ENCODE data around the gene ARMH4.

DNA sequence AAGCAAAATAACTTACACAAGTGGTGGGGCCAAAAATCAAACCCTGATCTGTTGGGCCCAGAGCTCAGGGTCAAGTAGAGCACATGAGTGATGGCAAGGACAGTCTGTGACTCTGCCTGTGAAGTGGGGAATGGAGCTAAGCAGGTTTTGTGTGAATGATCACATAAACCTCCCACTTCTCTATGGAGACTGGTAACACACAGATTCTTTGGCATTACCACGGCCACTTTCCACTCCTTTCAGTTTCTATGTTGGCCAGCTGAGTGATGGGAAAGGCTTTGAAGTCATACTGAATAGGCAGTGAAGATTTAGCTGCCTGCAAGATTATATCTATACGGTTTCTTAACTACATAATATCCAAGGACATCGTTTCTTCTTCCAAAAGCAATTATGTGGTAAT lies 97.9 kb downstream of the ARMH4 start:
- TF ChIP-seq CTCF (IDR thresholded peaks at IDR 0.05) (no peak), EZH2 (IDR thresholded peaks at IDR 0.05; ENCODE audit: borderline replicate concordance, insufficient read depth, low read depth, low read length, poor library complexity, severe bottlenecking) (no peak)

All from B cell (primary cell).